Duodenal mucosa (tissue), 2 donors: ENCODE results near the gene PLEKHA5.

ENCODE experiments used
- H3K27ac ChIP-seq: one replicate; pipeline ENCODE4 v1.7.0; 2013; ENCODE audit warnings: low read depth, low read length
- H3K27me3 ChIP-seq, 2 donors: one replicate each; pipeline ENCODE4 v1.7.0; 2013; ENCODE audit warnings: low read length in 2 of 2, control low read depth in 1 of 2; ENCODE audit not compliant: insufficient read depth in 2 of 2, control insufficient read depth in 1 of 2
- H3K36me3 ChIP-seq, 2 donors: one replicate each; pipeline ENCODE4 v1.7.0; 2013; ENCODE audit warnings: low read length in 2 of 2, control low read depth in 1 of 2; ENCODE audit not compliant: insufficient read depth in 2 of 2, control insufficient read depth in 1 of 2
- H3K4me1 ChIP-seq, 2 donors: one replicate each; pipeline ENCODE4 v1.7.0; 2013; ENCODE audit warnings: low read length in 2 of 2, control low read depth in 1 of 2; ENCODE audit not compliant: insufficient read depth in 2 of 2, control insufficient read depth in 1 of 2
- H3K4me3 ChIP-seq, 2 donors: one replicate each; pipeline ENCODE4 v1.7.0; 2013; ENCODE audit warnings: low read length in 2 of 2, low read depth in 1 of 2
- H3K9ac ChIP-seq, 2 donors: one replicate each; pipeline ENCODE4 v1.7.0; 2013; ENCODE audit warnings: low read length in 2 of 2, low read depth in 1 of 2
- H3K9me3 ChIP-seq, 2 donors: one replicate each; pipeline ENCODE4 v1.7.0; 2013; ENCODE audit warnings: low read length in 2 of 2, control low read depth in 1 of 2; ENCODE audit not compliant: control insufficient read depth in 1 of 2

PLEKHA5 gene

GRCh38 chr12:19144985-19145384 is 15.5 kb downstream of the PLEKHA5 start:
- no peak overlapping the region for H3K9ac ChIP-seq
- H3K9me3 ChIP-seq: no peaks in the 10 kb centered on the region
- H3K4me1 ChIP-seq: peaks cover 7 to 17% of the 10 kb centered on the region in 2 donors
- no peak overlapping the region for H3K27ac ChIP-seq
- no peak overlapping the region for H3K4me3 ChIP-seq
- H3K27me3 ChIP-seq: no peaks in the 10 kb centered on the region
- H3K36me3 ChIP-seq: peaks cover 2 to 4% of the 10 kb centered on the region in 2 donors

DNA sequence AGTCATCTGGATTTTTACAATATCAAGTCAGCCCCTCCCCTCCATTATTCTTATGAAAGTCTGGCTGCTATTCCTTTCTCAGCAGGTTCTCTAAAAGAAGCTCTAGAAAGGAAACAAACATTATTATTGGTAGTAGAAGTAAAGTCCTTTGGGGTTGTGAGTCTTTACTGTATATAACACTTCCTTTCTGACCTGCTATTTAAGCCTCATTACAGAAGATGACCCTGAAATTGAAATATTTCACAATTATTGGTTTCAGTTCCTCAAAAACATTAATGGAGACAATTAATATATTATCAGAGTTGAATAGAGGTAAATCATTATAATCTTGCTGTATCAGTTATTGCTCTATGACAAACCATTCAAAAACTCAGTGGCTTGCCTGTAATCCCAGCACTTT is 19.3 kb downstream of the PLEKHA5 start:
- no peak overlapping the region for H3K4me3 ChIP-seq
- no peaks in the 10 kb centered on the region for H3K9me3 ChIP-seq
- H3K27me3 ChIP-seq: no peaks in the 10 kb centered on the region
- H3K9ac ChIP-seq: no peak overlapping the region
- peaks cover 4 to 5% of the 10 kb centered on the region in 2 donors for H3K36me3 ChIP-seq
- peaks cover 7 to 16% of the 10 kb centered on the region in 2 donors for H3K4me1 ChIP-seq
- no peak overlapping the region for H3K27ac ChIP-seq

GRCh38 chr12:19150273-19150900 is 20.9 kb downstream of the PLEKHA5 start:
- H3K4me3 ChIP-seq: no peak overlapping the region
- H3K27me3 ChIP-seq: no peaks in the 10 kb centered on the region
- peaks cover 0 to 8% of the 10 kb centered on the region in 2 donors for H3K4me1 ChIP-seq
- H3K9me3 ChIP-seq: no peaks in the 10 kb centered on the region
- peaks cover 4 to 5% of the 10 kb centered on the region in 2 donors for H3K36me3 ChIP-seq
- no peak overlapping the region for H3K9ac ChIP-seq
- H3K27ac ChIP-seq: no peak overlapping the region

DNA sequence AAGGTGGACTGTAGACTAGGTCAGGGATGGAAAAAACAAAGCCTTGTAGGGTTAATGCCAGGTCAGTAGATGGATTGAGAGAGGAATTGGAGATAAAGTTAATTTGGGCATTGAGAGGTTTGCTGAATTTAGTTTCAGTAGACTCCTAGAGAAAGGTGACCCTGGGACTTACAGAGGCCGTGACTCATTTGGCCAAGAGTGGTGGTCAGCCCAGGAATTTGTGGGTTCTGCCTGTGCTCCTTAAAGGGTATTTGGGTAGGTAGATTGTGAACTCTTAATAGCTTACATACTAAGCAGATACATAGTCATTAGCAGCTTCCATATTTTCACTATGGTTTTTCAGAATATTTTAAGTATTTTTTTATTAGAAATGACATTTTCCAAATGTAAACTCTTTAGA is 21.8 kb downstream of the PLEKHA5 start:
- Histone ChIP-seq H3K27ac (no peak overlapping the region), H3K36me3 (peaks cover 4 to 5% of the 10 kb centered on the region in 2 donors), H3K4me3 (no peak overlapping the region), H3K9ac (no peak overlapping the region), H3K27me3 (no peaks in the 10 kb centered on the region), H3K4me1 (peaks cover 5 to 8% of the 10 kb centered on the region in 2 donors), H3K9me3 (no peaks in the 10 kb centered on the region)

GRCh38 chr12:19153396-19153795 is 23.9 kb downstream of the PLEKHA5 start:
- Histone ChIP-seq H3K9ac (no peak overlapping the region), H3K27ac (no peak overlapping the region), H3K4me3 (no peak overlapping the region), H3K9me3 (no peaks in the 10 kb centered on the region), H3K27me3 (no peaks in the 10 kb centered on the region), H3K36me3 (peaks cover 4 to 5% of the 10 kb centered on the region in 2 donors), H3K4me1 (peaks cover 5 to 8% of the 10 kb centered on the region in 2 donors)

DNA sequence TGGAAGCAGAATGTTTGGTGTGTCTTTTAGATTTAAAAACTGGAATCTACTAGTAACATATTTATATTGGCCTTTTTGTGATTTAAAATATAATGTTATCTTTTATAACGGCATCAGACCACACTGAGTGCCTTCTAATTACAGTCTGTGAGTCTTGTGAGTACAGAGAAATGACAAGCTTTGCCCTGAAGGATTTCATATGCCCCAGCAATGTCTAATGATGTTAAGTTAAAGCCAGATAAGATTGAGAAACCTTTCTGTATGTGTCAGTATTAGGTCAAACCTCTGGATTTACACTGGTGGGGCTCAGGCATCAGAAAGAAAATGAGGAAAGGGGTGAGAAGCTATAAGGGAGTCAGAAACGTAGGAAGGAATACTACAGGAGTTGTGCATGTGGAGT is 25.2 kb downstream of the PLEKHA5 start:
- Histone ChIP-seq H3K4me1 (peaks cover 5 to 8% of the 10 kb centered on the region in 2 donors), H3K27me3 (no peaks in the 10 kb centered on the region), H3K9ac (no peak overlapping the region), H3K9me3 (no peaks in the 10 kb centered on the region), H3K4me3 (no peak overlapping the region), H3K27ac (no peak overlapping the region), H3K36me3 (peaks cover 1 to 5% of the 10 kb centered on the region in 2 donors)

DNA sequence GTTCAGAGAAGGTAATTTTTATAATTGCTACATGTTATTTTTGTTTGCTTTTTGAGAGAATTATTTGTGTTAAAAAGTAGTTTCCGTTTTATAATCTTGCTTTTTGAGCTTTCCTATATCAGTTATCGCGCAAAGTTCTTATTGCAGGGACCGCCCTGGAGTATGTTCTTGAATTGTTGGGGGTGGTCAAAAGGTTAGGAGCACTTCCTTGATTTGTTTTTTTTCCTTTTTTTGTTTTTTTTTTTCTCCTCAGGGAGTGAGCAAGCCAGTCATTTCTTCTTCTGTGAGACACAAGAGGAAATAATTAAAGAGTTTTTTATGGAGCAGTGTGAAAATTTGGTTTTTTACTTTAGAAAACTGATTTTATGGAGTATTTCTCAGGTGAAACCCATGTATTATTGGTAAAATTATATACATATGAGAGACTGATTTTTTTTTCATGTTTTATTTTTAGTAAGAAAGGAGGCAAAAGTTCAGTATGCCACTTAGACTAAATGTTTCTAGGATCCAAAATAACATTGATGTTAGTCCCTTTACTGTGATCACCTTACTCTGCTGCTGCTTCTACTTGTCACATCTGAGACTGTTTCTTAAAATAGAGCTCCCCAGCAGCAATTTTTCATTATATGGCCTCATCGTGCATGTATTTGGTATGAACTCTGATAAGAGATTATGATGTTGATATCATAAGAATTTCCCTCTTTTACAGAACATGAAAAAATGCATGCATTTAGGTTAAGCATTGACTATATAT is 26.6 kb downstream of the PLEKHA5 start:
- Histone ChIP-seq H3K9ac (no peak overlapping the region), H3K27ac (no peak overlapping the region), H3K4me3 (no peak overlapping the region), H3K9me3 (no peaks in the 10 kb centered on the region), H3K4me1 (peaks cover 5 to 8% of the 10 kb centered on the region in 2 donors), H3K27me3 (no peaks in the 10 kb centered on the region), H3K36me3 (no peaks in the 10 kb centered on the region)

- Histone ChIP-seq H3K9me3 (no peaks in the 10 kb centered on the region), H3K36me3 (no peaks in the 10 kb centered on the region), H3K4me3 (no peak overlapping the region), H3K9ac (no peak overlapping the region), H3K27me3 (no peaks in the 10 kb centered on the region), H3K27ac (no peak overlapping the region), H3K4me1 (peaks cover 5 to 8% of the 10 kb centered on the region in 2 donors)
Measured at GRCh38 chr12:19158923-19159322, 29.4 kb downstream of the PLEKHA5 start.

DNA sequence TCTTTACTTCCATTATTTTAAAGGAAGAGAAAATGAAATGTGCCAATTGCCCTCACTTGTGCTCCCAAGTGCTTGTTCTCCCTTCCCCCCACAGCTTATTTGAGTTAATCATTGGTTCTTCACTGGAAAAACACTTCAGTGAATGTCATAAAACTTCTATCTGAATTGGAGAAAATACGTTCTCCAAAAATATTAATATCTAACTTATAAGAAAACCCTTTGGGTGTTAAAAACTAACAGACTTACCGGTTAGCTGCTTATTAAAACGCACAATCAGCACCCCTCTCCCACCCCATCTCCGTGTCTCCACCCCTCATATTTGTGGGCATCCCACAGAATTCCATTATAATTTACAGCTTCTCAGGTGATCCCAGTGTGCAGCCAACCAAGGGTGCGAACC is 31.7 kb downstream of the PLEKHA5 start:
- no peaks in the 10 kb centered on the region for H3K36me3 ChIP-seq
- H3K9me3 ChIP-seq: no peaks in the 10 kb centered on the region
- H3K4me1 ChIP-seq: peaks cover 6 to 12% of the 10 kb centered on the region in 2 donors
- H3K9ac ChIP-seq: no peak overlapping the region
- H3K4me3 ChIP-seq: no peak overlapping the region
- H3K27ac ChIP-seq: no peak overlapping the region
- no peaks in the 10 kb centered on the region for H3K27me3 ChIP-seq

- Histone ChIP-seq H3K36me3 (no peaks in the 10 kb centered on the region), H3K27me3 (no peaks in the 10 kb centered on the region), H3K9me3 (no peaks in the 10 kb centered on the region), H3K9ac (no peak overlapping the region), H3K4me3 (no peak overlapping the region), H3K27ac (no peak overlapping the region), H3K4me1 (peaks cover 6 to 22% of the 10 kb centered on the region in 2 donors)
Measured at GRCh38 chr12:19165451-19165850, 35.9 kb downstream of the PLEKHA5 start.
